K562 (cell line): Measurements from ENCODE around the gene EZH1. TPM values are rescaled to one million over a fixed set of nuclear protein-coding genes. Genes with fewer than 3 reads are reported as not detected.

ENCODE experiments used
- CC2D1A ChIP-seq: fragments of 450-650 bp; IDR thresholded peaks from 2 replicates; pipeline ENCODE4 v1.6.1; 2017; ENCODE audit warnings: mild to moderate bottlenecking
- ETV6 ChIP-seq, 3 experiments: fragments of 150-350 bp in 1 of 3; sonication (generic) in 1 of 3; formaldehyde crosslinking in 1 of 3; IDR thresholded peaks; 2 replicates each; pipeline versions ENCODE4 v1.6.1 to v1.8.0; 2014 to 2022; ENCODE audit warnings: borderline replicate concordance in 2 of 3, low read depth in 2 of 3, antibody characterized with exemption in 1 of 3, low read length in 1 of 3, mild to moderate bottlenecking in 1 of 3, missing genetic modification reagents in 1 of 3
- JUND ChIP-seq, 2 experiments: IDR thresholded peaks; 2 replicates in 1 of 2; 3 replicates in 1 of 2; pipeline ENCODE4 v1.6.1; 2011; ENCODE audit warnings: borderline replicate concordance in 2 of 2, low read depth in 2 of 2, low read length in 2 of 2, improper control_type of control experiment in 1 of 2, missing biosample characterization in 1 of 2, missing genetic modification characterization in 1 of 2, missing genetic modification reagents in 1 of 2
- MEF2A ChIP-seq: IDR thresholded peaks from 2 replicates; pipeline ENCODE4 v1.6.1; 2011; ENCODE audit warnings: low read depth, mild to moderate bottlenecking, low read length, moderate library complexity; ENCODE audit not compliant: control insufficient read depth
- NFIC ChIP-seq: fragments of 450-650 bp; IDR thresholded peaks from 2 replicates; pipeline ENCODE4 v1.6.1; 2017; ENCODE audit warnings: mild to moderate bottlenecking, inconsistent platforms
- NR2C2 ChIP-seq, 2 experiments: fragments of 200-800 bp in 1 of 2; sonication (Bioruptor generic) in 1 of 2; sonication (generic) in 1 of 2; formaldehyde crosslinking in 1 of 2; IDR thresholded peaks; 2 replicates each; pipeline versions ENCODE4 v1.6.1 to v1.8.0; 2016 to 2022; ENCODE audit warnings: mild to moderate bottlenecking in 1 of 2, missing compliant biosample characterization in 1 of 2, missing genetic modification characterization in 1 of 2, missing genetic modification reagents in 1 of 2
- PML ChIP-seq: IDR thresholded peaks from 2 replicates; pipeline ENCODE4 v1.6.1; 2012; ENCODE audit warnings: low read length, inconsistent platforms
- POLR2AphosphoS2 ChIP-seq: IDR thresholded peaks from 2 replicates; pipeline ENCODE4 v1.6.1; 2012; ENCODE audit warnings: low read length, improper control_type of control experiment
- RBFOX2 ChIP-seq: fragments of 200-400 bp; formaldehyde crosslinking; IDR thresholded peaks from 2 replicates; pipeline ENCODE4 v1.6.1; 2017; ENCODE audit warnings: low read depth, mild to moderate bottlenecking, low read length, moderate library complexity
- SIN3A ChIP-seq, 2 experiments: fragments of 150-350 bp in 1 of 2; IDR thresholded peaks; 2 replicates each; pipeline ENCODE4 v1.6.1; 2011 to 2016; ENCODE audit warnings: borderline replicate concordance in 2 of 2, low read depth in 2 of 2, low read length in 2 of 2, mild to moderate bottlenecking in 2 of 2, moderate library complexity in 2 of 2; ENCODE audit not compliant: control insufficient read depth in 1 of 2
- SIN3B ChIP-seq: fragments of 450-650 bp; IDR thresholded peaks from 2 replicates; pipeline ENCODE4 v1.6.1; 2017; ENCODE audit warnings: low read depth, mild to moderate bottlenecking, moderate library complexity
- TCF3 ChIP-seq: sonication (generic); formaldehyde crosslinking; IDR thresholded peaks from 2 replicates; pipeline ENCODE4 v1.4.0; 2020; ENCODE audit warnings: mild to moderate bottlenecking, missing genetic modification reagents
- ZFX ChIP-seq: sonication (generic); formaldehyde crosslinking; IDR thresholded peaks from 2 replicates; pipeline ENCODE4 v1.8.0; 2022; ENCODE audit warnings: mild to moderate bottlenecking, missing genetic modification reagents, moderate library complexity
- polyA plus RNA-seq, 8 experiments: library from polyadenylated mRNA; depleted of rRNA in 4 of 8; stranded (reverse) in 5 of 8; unstranded in 3 of 8; fragments of >200 nt; fragmentation: Nextera tagmentation in 2 of 8; fragmentation: Illumina TruSeq in 1 of 8; extraction: Ambion mirVana in 2 of 8; extraction: Trizol in 1 of 8; gene quantifications; 2 replicates each; pipeline versions ENCODE4 v1.2.1 to v1.2.3, GENCODE V29; 2011 to 2014; ENCODE audit warnings: inconsistent platforms in 1 of 8, missing spikeins in 1 of 8
- total RNA-seq, 7 experiments: library from RNA; depleted of rRNA in 6 of 7; stranded (reverse); fragments of >200 nt in 6 of 7; fragmentation: Illumina TruSeq in 2 of 7; extraction: Trizol in 2 of 7; gene quantifications; 2 replicates each; pipeline versions ENCODE4 v1.2.1 to v1.2.3, GENCODE V29; 2011 to 2021; ENCODE audit warnings: low replicate concordance in 1 of 7
- TF ChIP-seq, protein P1 (sequence below): fragments of 450-650 bp; IDR thresholded peaks from 2 replicates; pipeline ENCODE4 v1.6.1; 2016; ENCODE audit warnings: borderline replicate concordance
- TF ChIP-seq, protein P2 (sequence below): fragments of 250-450 bp; sonication (Bioruptor Pico); IDR thresholded peaks from 2 replicates; pipeline ENCODE4 v1.4.0; 2020; ENCODE audit warnings: mild to moderate bottlenecking, moderate library complexity
- TF ChIP-seq, protein P3 (sequence below): fragments of 250-450 bp; sonication (Bioruptor Pico); IDR thresholded peaks from 2 replicates; pipeline ENCODE4 v1.5.0; 2020; ENCODE audit warnings: mild to moderate bottlenecking, borderline replicate concordance
- TF ChIP-seq, protein P4 (sequence below): IDR thresholded peaks from 3 replicates; pipeline ENCODE4 v1.6.1; 2011; ENCODE audit warnings: borderline replicate concordance, mild to moderate bottlenecking; ENCODE audit not compliant: insufficient read length, insufficient read depth

EZH1 gene
- total and polyA plus RNA-seq, 9 of the 15 experiments (the other 6 are each of a cell fraction or from before 2014, with no cell fraction given) = 8.6 to 40.8 (median 22.9) TPM

DNA sequence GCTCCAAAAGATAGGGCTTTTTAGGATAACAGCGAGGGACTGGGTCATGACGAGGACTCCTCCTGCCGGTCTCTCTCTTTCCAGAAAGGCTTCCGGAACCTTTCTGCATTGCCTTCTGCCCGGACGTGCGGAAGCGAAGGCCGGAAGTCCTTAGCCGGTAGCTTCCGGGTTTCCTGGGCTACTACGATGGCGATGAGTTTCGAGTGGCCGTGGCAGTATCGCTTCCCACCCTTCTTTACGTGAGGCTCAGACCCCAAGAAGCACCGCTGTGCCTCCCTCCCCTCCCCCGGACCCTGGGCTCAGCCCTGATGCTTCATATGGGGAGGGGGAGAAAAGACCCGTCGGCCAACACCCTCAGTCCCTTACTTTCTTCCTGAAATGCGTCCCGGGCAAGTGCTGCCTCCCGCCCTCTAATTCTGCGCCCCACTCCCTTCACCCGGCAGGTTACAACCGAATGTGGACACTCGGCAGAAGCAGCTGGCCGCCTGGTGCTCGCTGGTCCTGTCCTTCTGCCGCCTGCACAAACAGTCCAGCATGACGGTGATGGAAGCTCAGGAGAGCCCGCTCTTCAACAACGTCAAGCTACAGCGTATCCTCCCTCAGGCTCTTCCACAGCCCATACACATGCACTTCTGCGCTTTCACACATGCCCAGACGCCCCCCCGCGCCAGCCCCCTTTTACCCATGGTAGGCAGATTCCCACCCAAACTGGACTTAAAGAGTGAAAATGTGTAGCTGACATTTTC lies 28.6 kb upstream of the EZH1 start, which contains the start of gene VPS25 (continued):
- TF ChIP-seq MEF2A (peak; percentile 37; the same call in 1 of the 2 replicates), NR2C2 (CRISPR knock-in tag; IDR thresholded peaks at IDR 0.05) (no peak), NR2C2 (tag; IDR thresholded peaks at IDR 0.05) (peak; percentile 93), ETV6 (IDR thresholded peaks at IDR 0.05; ENCODE audit: borderline replicate concordance in 1 of 2, low read depth in 2 of 2, low read length in 1 of 2) (peak; percentile 81 to 89; a peak in 2 of 4 replicates), ETV6 (CRISPR knock-in tag; IDR thresholded peaks at IDR 0.05; ENCODE audit: borderline replicate concordance) (no peak), RBFOX2 (peak; percentile 83), SIN3B (peak; percentile 94), NFIC (peak; percentile 49), SIN3A (IDR thresholded peaks at IDR 0.05; ENCODE audit: borderline replicate concordance in 2 of 2, control insufficient read depth in 1 of 2, low read depth in 2 of 2, low read length in 2 of 2) (peak in 1 of 2 experiments; percentile 63; a peak in 1 of 4 replicates), PML (peak; percentile 85), JUND (IDR thresholded peaks at IDR 0.05; ENCODE audit: borderline replicate concordance, low read depth, low read length) (peak; percentile 70; the same call in 1 of the 2 replicates), JUND (tag; IDR thresholded peaks at IDR 0.05; ENCODE audit: borderline replicate concordance, low read depth, low read length) (peak; percentile 31; the same call in 1 of the 3 replicates), CC2D1A (no peak), POLR2AphosphoS2 (peak; percentile 81; the same call in 1 of the 2 replicates), ZFX (CRISPR knock-in tag) (peak; percentile 21; the same call in 1 of the 2 replicates), TCF3 (CRISPR knock-in tag) (peak; percentile 18; the same call in 1 of the 2 replicates)
- TF ChIP-seq, protein P1, sequence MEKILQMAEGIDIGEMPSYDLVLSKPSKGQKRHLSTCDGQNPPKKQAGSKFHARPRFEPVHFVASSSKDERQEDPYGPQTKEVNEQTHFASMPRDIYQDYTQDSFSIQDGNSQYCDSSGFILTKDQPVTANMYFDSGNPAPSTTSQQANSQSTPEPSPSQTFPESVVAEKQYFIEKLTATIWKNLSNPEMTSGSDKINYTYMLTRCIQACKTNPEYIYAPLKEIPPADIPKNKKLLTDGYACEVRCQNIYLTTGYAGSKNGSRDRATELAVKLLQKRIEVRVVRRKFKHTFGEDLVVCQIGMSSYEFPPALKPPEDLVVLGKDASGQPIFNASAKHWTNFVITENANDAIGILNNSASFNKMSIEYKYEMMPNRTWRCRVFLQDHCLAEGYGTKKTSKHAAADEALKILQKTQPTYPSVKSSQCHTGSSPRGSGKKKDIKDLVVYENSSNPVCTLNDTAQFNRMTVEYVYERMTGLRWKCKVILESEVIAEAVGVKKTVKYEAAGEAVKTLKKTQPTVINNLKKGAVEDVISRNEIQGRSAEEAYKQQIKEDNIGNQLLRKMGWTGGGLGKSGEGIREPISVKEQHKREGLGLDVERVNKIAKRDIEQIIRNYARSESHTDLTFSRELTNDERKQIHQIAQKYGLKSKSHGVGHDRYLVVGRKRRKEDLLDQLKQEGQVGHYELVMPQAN = peak; percentile 69; the same call in 1 of the 2 replicates
- TF ChIP-seq, protein P2, sequence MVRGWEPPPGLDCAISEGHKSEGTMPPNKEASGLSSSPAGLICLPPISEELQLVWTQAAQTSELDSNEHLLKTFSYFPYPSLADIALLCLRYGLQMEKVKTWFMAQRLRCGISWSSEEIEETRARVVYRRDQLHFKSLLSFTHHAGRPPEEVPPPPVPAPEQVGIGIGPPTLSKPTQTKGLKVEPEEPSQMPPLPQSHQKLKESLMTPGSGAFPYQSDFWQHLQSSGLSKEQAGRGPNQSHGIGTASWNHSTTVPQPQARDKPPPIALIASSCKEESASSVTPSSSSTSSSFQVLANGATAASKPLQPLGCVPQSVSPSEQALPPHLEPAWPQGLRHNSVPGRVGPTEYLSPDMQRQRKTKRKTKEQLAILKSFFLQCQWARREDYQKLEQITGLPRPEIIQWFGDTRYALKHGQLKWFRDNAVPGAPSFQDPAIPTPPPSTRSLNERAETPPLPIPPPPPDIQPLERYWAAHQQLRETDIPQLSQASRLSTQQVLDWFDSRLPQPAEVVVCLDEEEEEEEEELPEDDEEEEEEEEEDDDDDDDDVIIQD (CRISPR knock-in tag) = no peak
- TF ChIP-seq, protein P3, sequence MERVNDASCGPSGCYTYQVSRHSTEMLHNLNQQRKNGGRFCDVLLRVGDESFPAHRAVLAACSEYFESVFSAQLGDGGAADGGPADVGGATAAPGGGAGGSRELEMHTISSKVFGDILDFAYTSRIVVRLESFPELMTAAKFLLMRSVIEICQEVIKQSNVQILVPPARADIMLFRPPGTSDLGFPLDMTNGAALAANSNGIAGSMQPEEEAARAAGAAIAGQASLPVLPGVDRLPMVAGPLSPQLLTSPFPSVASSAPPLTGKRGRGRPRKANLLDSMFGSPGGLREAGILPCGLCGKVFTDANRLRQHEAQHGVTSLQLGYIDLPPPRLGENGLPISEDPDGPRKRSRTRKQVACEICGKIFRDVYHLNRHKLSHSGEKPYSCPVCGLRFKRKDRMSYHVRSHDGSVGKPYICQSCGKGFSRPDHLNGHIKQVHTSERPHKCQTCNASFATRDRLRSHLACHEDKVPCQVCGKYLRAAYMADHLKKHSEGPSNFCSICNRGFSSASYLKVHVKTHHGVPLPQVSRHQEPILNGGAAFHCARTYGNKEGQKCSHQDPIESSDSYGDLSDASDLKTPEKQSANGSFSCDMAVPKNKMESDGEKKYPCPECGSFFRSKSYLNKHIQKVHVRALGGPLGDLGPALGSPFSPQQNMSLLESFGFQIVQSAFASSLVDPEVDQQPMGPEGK (CRISPR knock-in tag) = no peak
- TF ChIP-seq, protein P4, sequence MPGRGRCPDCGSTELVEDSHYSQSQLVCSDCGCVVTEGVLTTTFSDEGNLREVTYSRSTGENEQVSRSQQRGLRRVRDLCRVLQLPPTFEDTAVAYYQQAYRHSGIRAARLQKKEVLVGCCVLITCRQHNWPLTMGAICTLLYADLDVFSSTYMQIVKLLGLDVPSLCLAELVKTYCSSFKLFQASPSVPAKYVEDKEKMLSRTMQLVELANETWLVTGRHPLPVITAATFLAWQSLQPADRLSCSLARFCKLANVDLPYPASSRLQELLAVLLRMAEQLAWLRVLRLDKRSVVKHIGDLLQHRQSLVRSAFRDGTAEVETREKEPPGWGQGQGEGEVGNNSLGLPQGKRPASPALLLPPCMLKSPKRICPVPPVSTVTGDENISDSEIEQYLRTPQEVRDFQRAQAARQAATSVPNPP = no peak
